22Rv1 (cell line): Measurements from ENCODE around the gene NRN1L.

Experiments used
- CTCF ChIP-seq: fragments of 450-650 bp; IDR thresholded peaks from 2 replicates; pipeline ENCODE4 v1.5.1; 2017; ENCODE audit warnings: mild to moderate bottlenecking
- ZFX ChIP-seq: fragments of 450-650 bp; IDR thresholded peaks from 2 replicates; pipeline ENCODE4 v1.6.1; 2017; ENCODE audit warnings: antibody characterized with exemption, borderline replicate concordance

- no peak for TF ChIP-seq CTCF
- TF ChIP-seq ZFX = no peak
These were observed 50.9 kb downstream of the NRN1L start for GRCh38 chr16:67935402-67936123.
